GM18511 (cell line): ENCODE data around the gene ATP8A1.

ENCODE experiments used
- ATAC-seq: cut with Tn5 transposase; IDR thresholded peaks from one replicate; pipeline ENCODE4 v1.9.1; 2021; ENCODE audit warnings: mild to moderate bottlenecking, moderate library complexity; ENCODE audit not compliant: unreplicated experiment

ATP8A1 gene

GRCh38 chr4:42628740-42629139, 28.2 kb downstream of the ATP8A1 start:
- no peak for ATAC-seq

- ATAC-seq = peak; percentile 89
Observed at GRCh38 chr4:42627885-42628646, 28.8 kb downstream of the ATP8A1 start.

- no peak for ATAC-seq
Observed at GRCh38 chr4:42626629-42627146, 30.2 kb downstream of the ATP8A1 start.

GRCh38 chr4:42625329-42625728, 31.6 kb downstream of the ATP8A1 start:
- ATAC-seq = no peak

GRCh38 chr4:42624551-42624950, 32.4 kb downstream of the ATP8A1 start:
- no peak for ATAC-seq

- ATAC-seq = no peak
Observed at GRCh38 chr4:42618023-42618422, 38.9 kb downstream of the ATP8A1 start.

- no peak for ATAC-seq
Observed at GRCh38 chr4:42617030-42617429, 39.9 kb downstream of the ATP8A1 start.

GRCh38 chr4:42616572-42616971, 40.3 kb downstream of the ATP8A1 start:
- ATAC-seq = no peak

GRCh38 chr4:42615131-42615763, 41.7 kb downstream of the ATP8A1 start:
- no peak for ATAC-seq

GRCh38 chr4:42612898-42613297, 44.0 kb downstream of the ATP8A1 start:
- no peak for ATAC-seq

GRCh38 chr4:42610941-42611340, 46.0 kb downstream of the ATP8A1 start:
- ATAC-seq = no peak

- peak; percentile 61 for ATAC-seq
Observed at GRCh38 chr4:42609051-42609450, 47.9 kb downstream of the ATP8A1 start.

- ATAC-seq = no peak
Observed at GRCh38 chr4:42608551-42608950, 48.4 kb downstream of the ATP8A1 start.

- no peak for ATAC-seq
Observed at GRCh38 chr4:42607011-42607726, 49.7 kb downstream of the ATP8A1 start.

- no peak for ATAC-seq
Observed at GRCh38 chr4:42605264-42605663, 51.6 kb downstream of the ATP8A1 start.

- no peak for ATAC-seq
Observed at GRCh38 chr4:42603862-42604261, 53.0 kb downstream of the ATP8A1 start.

GRCh38 chr4:42600578-42600977, 56.3 kb downstream of the ATP8A1 start:
- peak; percentile 54 for ATAC-seq

- ATAC-seq = peak; percentile 86
Observed at GRCh38 chr4:42596918-42597317, 60.0 kb downstream of the ATP8A1 start.

- ATAC-seq = no peak
Observed at GRCh38 chr4:42594888-42595287, 62.0 kb downstream of the ATP8A1 start.

GRCh38 chr4:42588909-42589308, 68.0 kb downstream of the ATP8A1 start:
- ATAC-seq = no peak

- no peak for ATAC-seq
Observed at GRCh38 chr4:42586775-42587174, 70.1 kb downstream of the ATP8A1 start.

GRCh38 chr4:42579903-42580302, 77.0 kb downstream of the ATP8A1 start:
- no peak for ATAC-seq
